HAP-1 (cell line): ENCODE measurements around the gene AGPAT2.

Experiments used
- DNase-seq, 2 experiments: peaks; one replicate each; pipeline ENCODE4 v3.0.0-alpha.2; 2016 to 2020; ENCODE audit warnings: low spot score in 2 of 2
- H3K27me3 ChIP-seq: fragments of 250-450 bp; sonication (Bioruptor Pico); 2 replicates; pipeline ENCODE4 v1.5.1; 2020; ENCODE audit warnings: low read depth, mild to moderate bottlenecking, moderate library complexity
- H3K36me3 ChIP-seq: fragments of 250-450 bp; sonication (Bioruptor Pico); replicated peaks from 2 replicates; pipeline ENCODE4 v1.5.1; 2020; ENCODE audit warnings: mild to moderate bottlenecking
- H3K4me1 ChIP-seq: fragments of 250-450 bp; sonication (Bioruptor Pico); 2 replicates; pipeline ENCODE4 v1.5.1; 2020; ENCODE audit warnings: mild to moderate bottlenecking
- H3K4me3 ChIP-seq: fragments of 250-450 bp; sonication (Bioruptor Pico); 2 replicates; pipeline ENCODE4 v1.5.1; 2020; ENCODE audit warnings: mild to moderate bottlenecking, moderate library complexity
- H3K9me3 ChIP-seq: fragments of 250-450 bp; sonication (Bioruptor Pico); 2 replicates; pipeline ENCODE4 v1.5.1; 2020; ENCODE audit warnings: mild to moderate bottlenecking, moderate library complexity
- in situ Hi-C: fragments of 300-500 bp; cut with MboI; formaldehyde crosslinking; loops from 3 replicates; pipeline ENCODE4 v1.14.3; 2020; ENCODE audit warnings: low sequenced_read_pairs, inconsistent platforms, mixed read lengths

Gene AGPAT2

DNA sequence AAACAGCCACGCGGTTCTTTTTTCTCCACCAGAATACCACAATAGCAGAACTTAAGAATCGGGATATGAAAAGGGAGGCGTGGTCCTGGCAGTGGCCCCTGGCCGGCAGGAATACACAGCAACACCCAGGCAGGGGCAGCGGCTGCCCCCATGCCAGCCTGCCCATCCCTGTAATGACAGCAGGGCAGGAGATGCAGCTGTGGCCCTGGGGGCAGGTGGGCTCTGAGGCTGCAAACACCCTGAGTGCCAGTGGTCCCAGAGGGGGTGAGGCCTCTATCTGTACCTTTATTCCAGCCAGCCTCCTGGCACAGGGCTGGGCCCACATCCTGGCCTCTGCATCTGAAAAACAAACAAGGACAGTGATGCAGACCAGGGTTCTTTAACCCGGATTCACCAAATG lies 37.5 kb upstream of the AGPAT2 start:
- Histone ChIP-seq H3K27me3 (no peaks in the 10 kb centered on the region), H3K4me1 (peaks cover 16% of the 10 kb centered on the region), H3K9me3 (no peaks in the 10 kb centered on the region), H3K4me3 (no peak overlapping the region), H3K36me3 (peaks cover 69% of the 10 kb centered on the region)
- in situ Hi-C loops = no loop called here
- DNase-seq = peak in 1 of 2 experiments; percentile 24

DNA sequence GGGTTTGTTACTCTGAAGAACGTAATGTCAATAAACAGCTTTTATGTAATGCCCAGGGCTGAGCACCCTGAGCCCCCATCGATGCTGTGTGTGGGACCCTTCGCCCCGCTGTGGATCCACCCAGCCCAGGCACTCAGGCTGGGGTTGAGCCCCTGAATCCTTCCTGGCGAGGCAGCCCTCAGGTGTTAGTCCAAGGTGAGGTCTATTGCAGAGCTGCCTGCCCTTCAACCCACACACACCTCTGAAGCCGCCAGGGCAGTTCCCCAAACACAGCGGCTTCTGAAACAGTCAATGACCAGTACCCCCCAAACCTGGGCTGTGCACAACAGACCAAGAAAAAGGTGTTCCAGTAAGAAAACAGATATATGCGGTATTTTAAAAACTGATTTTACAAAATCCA lies 36.7 kb upstream of the AGPAT2 start:
- no peak overlapping the region for H3K4me3 ChIP-seq
- peaks cover 69% of the 10 kb centered on the region for H3K36me3 ChIP-seq
- no peaks in the 10 kb centered on the region for H3K9me3 ChIP-seq
- in situ Hi-C loops = no loop called here
- no peaks in the 10 kb centered on the region for H3K27me3 ChIP-seq
- DNase-seq = no peak
- H3K4me1 ChIP-seq = peaks cover 11% of the 10 kb centered on the region

DNA sequence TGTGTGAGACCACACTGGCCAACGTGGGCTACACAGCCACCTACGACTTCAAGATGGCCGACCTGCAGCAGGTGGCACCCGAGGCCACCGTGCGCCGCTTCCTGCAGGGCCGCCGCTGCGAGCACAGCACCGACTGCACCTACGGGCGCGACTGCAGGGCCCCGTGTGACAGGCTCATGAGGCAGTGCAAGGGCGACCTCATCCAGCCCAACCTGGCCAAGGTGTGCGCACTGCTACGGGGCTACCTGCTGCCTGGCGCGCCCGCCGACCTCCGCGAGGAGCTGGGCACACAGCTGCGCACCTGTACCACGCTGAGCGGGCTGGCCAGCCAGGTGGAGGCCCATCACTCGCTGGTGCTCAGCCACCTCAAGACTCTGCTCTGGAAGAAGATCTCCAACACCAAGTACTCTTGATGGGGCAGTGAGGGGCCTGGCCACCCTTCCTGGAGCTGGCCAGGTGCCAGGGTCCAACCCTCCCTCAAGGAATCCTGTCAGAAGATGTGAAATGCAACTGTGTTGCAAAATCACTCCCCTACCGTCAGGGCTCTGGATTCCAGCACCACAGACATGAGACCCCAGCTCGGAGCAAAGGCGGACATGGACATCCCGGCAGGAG lies 36.2 kb upstream of the AGPAT2 start:
- in situ Hi-C loops = no loop called here
- DNase-seq = peak; percentile 34 to 64
- Histone ChIP-seq H3K27me3 (no peaks in the 10 kb centered on the region), H3K9me3 (no peaks in the 10 kb centered on the region), H3K4me3 (no peak overlapping the region), H3K4me1 (peaks cover 11% of the 10 kb centered on the region), H3K36me3 (peaks cover 69% of the 10 kb centered on the region)

DNA sequence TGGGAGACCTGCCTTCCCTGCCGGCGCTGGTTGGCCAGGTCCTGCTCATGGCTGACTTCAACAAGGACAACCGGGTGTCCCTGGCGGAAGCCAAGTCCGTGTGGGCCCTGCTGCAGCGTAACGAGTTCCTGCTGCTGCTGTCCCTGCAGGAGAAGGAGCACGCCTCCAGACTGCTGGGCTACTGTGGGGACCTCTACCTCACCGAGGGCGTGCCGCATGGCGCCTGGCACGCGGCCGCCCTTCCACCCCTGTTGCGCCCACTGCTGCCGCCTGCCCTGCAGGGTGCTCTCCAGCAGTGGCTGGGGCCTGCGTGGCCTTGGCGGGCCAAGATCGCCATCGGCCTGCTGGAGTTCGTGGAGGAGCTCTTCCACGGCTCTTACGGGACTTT lies 35.7 kb upstream of the AGPAT2 start:
- in situ Hi-C loops = no loop called here
- Histone ChIP-seq H3K4me1 (peaks cover 11% of the 10 kb centered on the region), H3K4me3 (no peak overlapping the region)

GRCh38 chr9:136722093-136722968 lies 35.1 kb upstream of the AGPAT2 start:
- in situ Hi-C loops = no loop called here
- H3K9me3 ChIP-seq = no peaks in the 10 kb centered on the region
- no peaks in the 10 kb centered on the region for H3K27me3 ChIP-seq
- H3K36me3 ChIP-seq = peaks cover 72% of the 10 kb centered on the region
- H3K4me1 ChIP-seq = peaks cover 11% of the 10 kb centered on the region
- DNase-seq = peak in 1 of 2 experiments; percentile 36
- no peak overlapping the region for H3K4me3 ChIP-seq

More for the DNA sequence above, 35.7 kb upstream of the AGPAT2 start:
- Histone ChIP-seq H3K9me3 (no peaks in the 10 kb centered on the region), H3K36me3 (peaks cover 72% of the 10 kb centered on the region), H3K27me3 (no peaks in the 10 kb centered on the region)
- peak in 1 of 2 experiments; percentile 63 for DNase-seq

GRCh38 chr9:136721339-136722092 lies 34.3 kb upstream of the AGPAT2 start:
- no peak overlapping the region for H3K4me3 ChIP-seq
- peak in 1 of 2 experiments; percentile 52 for DNase-seq
- H3K27me3 ChIP-seq = no peaks in the 10 kb centered on the region
- H3K4me1 ChIP-seq = peaks cover 11% of the 10 kb centered on the region
- H3K36me3 ChIP-seq = peaks cover 67% of the 10 kb centered on the region
- H3K9me3 ChIP-seq = no peaks in the 10 kb centered on the region
- in situ Hi-C loops = no loop called here

GRCh38 chr9:136720898-136721338 lies 33.7 kb upstream of the AGPAT2 start:
- Histone ChIP-seq H3K36me3 (peaks cover 61% of the 10 kb centered on the region), H3K27me3 (no peaks in the 10 kb centered on the region), H3K4me3 (no peak overlapping the region), H3K4me1 (peaks cover 8% of the 10 kb centered on the region), H3K9me3 (no peaks in the 10 kb centered on the region)
- in situ Hi-C loops = no loop called here
- DNase-seq = no peak

DNA sequence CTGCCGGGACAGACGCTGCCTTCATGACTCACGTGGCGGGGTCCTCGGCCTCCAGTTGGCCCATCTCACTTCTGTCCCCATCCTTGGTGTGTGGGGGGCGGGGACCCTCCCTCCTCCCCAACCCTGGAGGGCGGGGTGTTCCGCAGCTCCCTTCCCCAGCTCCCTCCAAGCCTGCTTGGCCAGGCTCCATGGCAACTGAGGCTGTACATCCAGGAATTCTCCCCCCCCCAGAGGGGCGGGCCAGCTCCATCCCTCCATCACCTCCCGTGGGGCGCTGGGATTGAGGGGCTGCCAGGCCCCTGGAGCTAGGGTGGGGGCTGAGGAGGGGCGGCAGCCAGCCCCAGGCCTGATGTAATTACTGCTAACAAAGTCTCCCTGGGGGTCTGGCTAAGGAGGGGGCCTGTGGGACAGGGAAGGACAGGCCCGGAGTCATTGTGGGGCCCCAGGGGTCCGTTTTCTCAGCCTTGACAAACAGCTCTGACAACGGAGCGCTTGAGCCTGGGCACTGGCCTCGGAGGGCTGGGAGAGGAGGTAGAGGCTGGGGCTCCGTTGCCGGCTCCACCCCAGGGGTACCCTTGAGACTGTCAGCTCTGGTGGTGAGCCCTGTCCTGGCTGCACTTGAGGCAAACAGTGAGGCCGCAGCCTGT lies 33.1 kb upstream of the AGPAT2 start:
- H3K36me3 ChIP-seq = peaks cover 55% of the 10 kb centered on the region
- peak in 1 of 2 experiments; percentile 57 for DNase-seq
- no peaks in the 10 kb centered on the region for H3K27me3 ChIP-seq
- no peak overlapping the region for H3K4me3 ChIP-seq
- H3K4me1 ChIP-seq = peaks cover 2% of the 10 kb centered on the region
- in situ Hi-C loops = no loop called here
- H3K9me3 ChIP-seq = no peaks in the 10 kb centered on the region

DNA sequence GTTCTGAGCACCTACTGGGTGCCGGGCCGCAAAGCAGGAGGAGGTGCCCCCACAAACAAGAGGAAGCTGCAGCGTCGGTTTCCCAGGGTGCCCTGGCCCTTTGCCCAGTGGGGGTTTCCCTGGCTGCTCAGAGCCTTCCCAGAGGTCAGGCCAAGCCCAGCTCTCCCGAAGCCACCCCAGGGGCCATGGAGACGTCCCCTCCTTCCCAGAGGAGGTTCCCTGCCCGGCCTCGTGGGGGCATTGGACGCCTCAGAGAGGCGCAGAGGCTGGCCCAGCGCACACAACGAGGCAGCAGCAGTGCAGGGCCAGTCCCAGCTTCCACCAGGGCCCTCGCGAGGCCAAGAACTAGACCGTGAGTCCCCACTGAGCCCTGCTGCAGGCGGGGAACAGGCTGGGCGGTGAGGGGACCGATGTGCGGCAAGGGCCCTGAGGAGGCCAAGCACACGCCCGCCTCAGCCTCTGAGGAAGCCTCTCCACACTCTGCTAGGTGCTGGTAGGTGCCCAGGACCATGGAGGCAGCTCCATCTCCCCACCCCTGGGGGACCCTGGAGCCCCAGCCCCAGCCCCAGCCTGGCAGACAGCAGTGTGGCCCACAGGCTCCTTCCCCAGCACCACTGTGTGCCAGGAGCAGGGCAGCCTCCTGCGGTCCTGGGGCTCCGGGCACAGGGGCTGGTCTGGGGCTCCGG lies 32.1 kb upstream of the AGPAT2 start:
- Histone ChIP-seq H3K9me3 (no peaks in the 10 kb centered on the region), H3K27me3 (no peaks in the 10 kb centered on the region), H3K4me3 (no peak overlapping the region), H3K4me1 (no peaks in the 10 kb centered on the region), H3K36me3 (peaks cover 51% of the 10 kb centered on the region)
- no peak for DNase-seq
- in situ Hi-C loops = no loop called here

- H3K4me1 ChIP-seq = peaks cover 5% of the 10 kb centered on the region
- no peak overlapping the region for H3K4me3 ChIP-seq
- H3K36me3 ChIP-seq = peaks cover 48% of the 10 kb centered on the region
- no peaks in the 10 kb centered on the region for H3K27me3 ChIP-seq
- in situ Hi-C loops = no loop called here
- no peak for DNase-seq
- H3K9me3 ChIP-seq = no peaks in the 10 kb centered on the region
Observed at GRCh38 chr9:136718345-136719194, 31.3 kb upstream of the AGPAT2 start.

DNA sequence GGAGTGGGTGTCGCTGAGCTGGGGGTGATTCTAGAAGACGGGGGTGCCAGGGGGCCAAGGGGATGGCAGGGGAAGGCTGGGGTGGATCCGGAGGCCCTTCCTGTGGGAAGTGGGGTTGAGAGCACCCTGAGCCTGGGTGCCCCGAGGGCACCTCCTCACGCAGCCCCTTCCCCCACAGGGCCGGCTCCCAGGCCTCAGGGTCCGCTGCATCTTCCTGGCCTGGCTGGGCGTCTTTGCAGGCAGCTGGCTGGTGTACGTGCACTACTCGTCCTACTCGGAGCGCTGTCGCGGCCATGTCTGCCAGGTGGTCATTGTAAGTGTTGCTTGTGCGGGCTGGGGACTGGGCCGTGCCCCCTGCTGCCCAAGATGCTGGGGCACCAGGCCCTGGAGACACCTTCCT lies 30.1 kb upstream of the AGPAT2 start:
- no peaks in the 10 kb centered on the region for H3K27me3 ChIP-seq

DNA sequence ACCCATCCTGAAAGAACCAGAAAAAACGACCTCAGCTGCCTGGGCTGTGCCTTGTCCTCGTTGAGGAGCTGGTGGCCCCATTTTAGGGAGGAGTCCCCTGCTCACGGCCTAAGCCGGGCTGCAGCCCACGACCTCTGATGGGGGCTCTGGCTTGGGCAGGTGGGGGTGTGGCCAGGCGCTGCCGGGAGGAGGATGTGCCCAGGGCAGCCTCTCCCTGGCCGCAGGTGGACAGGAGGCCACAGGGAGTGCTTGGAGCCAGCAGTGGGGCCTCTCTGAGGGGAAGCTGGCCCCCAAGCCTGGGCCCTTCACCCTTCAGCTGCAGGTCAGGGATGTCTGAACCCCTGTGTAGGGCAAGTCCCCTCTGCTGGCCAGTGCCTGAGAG lies 27.6 kb upstream of the AGPAT2 start:
- no peak overlapping the region for H3K4me3 ChIP-seq
- in situ Hi-C loops = no loop called here
- H3K36me3 ChIP-seq = peaks cover 13% of the 10 kb centered on the region
- no peaks in the 10 kb centered on the region for H3K9me3 ChIP-seq
- no peaks in the 10 kb centered on the region for H3K27me3 ChIP-seq
- DNase-seq = no peak
- peaks cover 7% of the 10 kb centered on the region for H3K4me1 ChIP-seq

More for the DNA sequence above, 30.1 kb upstream of the AGPAT2 start:
- H3K4me3 ChIP-seq = no peak overlapping the region
- peaks cover 7% of the 10 kb centered on the region for H3K4me1 ChIP-seq
- peaks cover 36% of the 10 kb centered on the region for H3K36me3 ChIP-seq
- in situ Hi-C loops = no loop called here
- no peaks in the 10 kb centered on the region for H3K9me3 ChIP-seq
- no peak for DNase-seq
